GM12878 (cell line): ENCODE data around the gene FERD3L. TPM values are rescaled to one million over a fixed set of nuclear protein-coding genes. Genes with fewer than 3 reads are reported as not detected.
"Not testable (repeated sequence)": the region's sequence is repeated elsewhere in the genome, so short reads cannot be mapped to it uniquely, and the experiment has no call there.

Experiments
- ATAC-seq: fragments of 200-7000 bp; cut with Tn5 transposase; 3 replicates; pipeline ENCODE4 v1.9.1; 2020; ENCODE audit warnings: mild to moderate bottlenecking, moderate library complexity
- Bru-seq: library from RNA; stranded (reverse); fragments of 400-500 nt; gene quantifications from one replicate; lab custom pipeline; 2021; lab: Mats Ljungman, UMichigan
- BruChase-seq, 2 experiments: library from RNA; stranded (reverse); fragments of 400-500 nt; gene quantifications; one replicate each; lab custom pipeline; 2021; lab: Mats Ljungman, UMichigan
- BruUV-seq: library from RNA; stranded (reverse); fragments of 400-500 nt; replicated peaks from 2 replicates; lab custom pipeline; 2021; lab: Mats Ljungman, UMichigan
- CTCF ChIA-PET: fragments of 300-600 bp; sonication (Branson Sonifier 250); formaldehyde crosslinking; extraction: SDS; loops from one replicate; lab custom pipeline; 2021; ENCODE audit warnings: inconsistent platforms; lab: Yijun Ruan, JAX
- POLR2A ChIA-PET: fragments of 350-600 bp; formaldehyde crosslinking; extraction: SDS; loops from one replicate; lab custom pipeline; 2021; ENCODE audit warnings: inconsistent platforms; lab: Charles Lee
- RAD21 ChIA-PET: fragments of 300-600 bp; sonication (Branson Sonifier 250); formaldehyde crosslinking; loops from one replicate; lab custom pipeline; 2023; ENCODE audit warnings: antibody characterized with exemption; ENCODE audit not compliant: unreplicated experiment; lab: Charles Lee
- SMC1A ChIA-PET: fragments of 300-600 bp; sonication (Branson Sonifier 250); formaldehyde crosslinking; loops from one replicate; lab custom pipeline; 2023; ENCODE audit not compliant: unreplicated experiment, uncharacterized antibody; lab: Charles Lee
- DNase-seq: peaks from one replicate; pipeline ENCODE4 v3.0.0-alpha.2; 2011; ENCODE audit warnings: low read depth, low spot score
- FAIRE-seq: peaks from 3 replicates; lab custom pipeline; 2011; peaks lifted over from hg19 to GRCh38; lab: Jason Lieb, UNC
- H2AFZ ChIP-seq: 2 replicates; pipeline ENCODE4 v1.6.0; 2011; ENCODE audit warnings: low read depth, low read length, control low read depth; ENCODE audit not compliant: control insufficient read depth
- H3K27ac ChIP-seq: 2 replicates; pipeline ENCODE4 v1.5.1; 2011; ENCODE audit warnings: control low read depth; ENCODE audit not compliant: control insufficient read depth, insufficient read depth
- H3K27me3 ChIP-seq, 2 experiments: replicated peaks in 1 of 2; 2 replicates each; pipeline versions ENCODE4 v1.6.0 to v1.6.1; 2011; ENCODE audit warnings: low read length in 1 of 2; ENCODE audit not compliant: control insufficient read depth in 2 of 2, insufficient read depth in 2 of 2
- H3K36me3 ChIP-seq, 2 experiments: 2 replicates each; pipeline ENCODE4 v1.5.1; 2011; ENCODE audit warnings: low read length in 1 of 2; ENCODE audit not compliant: control insufficient read depth in 2 of 2, insufficient read depth in 2 of 2
- H3K4me1 ChIP-seq: 2 replicates; pipeline ENCODE4 v1.6.1; 2011; ENCODE audit warnings: mild to moderate bottlenecking, low read length, moderate library complexity, mixed read lengths; ENCODE audit not compliant: control insufficient read depth, insufficient read depth
- H3K4me2 ChIP-seq: 2 replicates; pipeline ENCODE4 v1.6.0; 2011; ENCODE audit warnings: control low read depth; ENCODE audit not compliant: control insufficient read depth, insufficient read depth
- H3K4me3 ChIP-seq: fragments of 200-600 bp; sonication (generic); 2 replicates; pipeline ENCODE4 v1.5.1; 2016
- H3K79me2 ChIP-seq: 2 replicates; pipeline ENCODE4 v1.6.0; 2011; ENCODE audit warnings: low read length; ENCODE audit not compliant: control insufficient read depth, insufficient read depth
- H3K9ac ChIP-seq: 2 replicates; pipeline ENCODE4 v1.8.0; 2011; ENCODE audit warnings: low read length, control low read depth, mixed read lengths; ENCODE audit not compliant: control insufficient read depth, insufficient read depth
- H3K9me3 ChIP-seq: replicated peaks from 3 replicates; pipeline ENCODE4 v1.5.1; 2011; ENCODE audit warnings: mild to moderate bottlenecking, low read length; ENCODE audit not compliant: control insufficient read depth, insufficient read depth
- H4K20me1 ChIP-seq: 2 replicates; pipeline ENCODE4 v1.6.0; 2011; ENCODE audit not compliant: control insufficient read depth, insufficient read depth
- CREM ChIP-seq: IDR thresholded peaks from 2 replicates; pipeline ENCODE4 v1.6.1; 2014; ENCODE audit warnings: antibody characterized with exemption, low read depth
- EP300 ChIP-seq, 2 experiments: fragments of 150-350 bp in 1 of 2; IDR thresholded peaks; 2 replicates each; pipeline ENCODE4 v1.6.1; 2011 to 2012; ENCODE audit warnings: low read depth in 2 of 2, low read length in 2 of 2, borderline replicate concordance in 1 of 2, improper control_type of control experiment in 1 of 2, inconsistent platforms in 1 of 2; ENCODE audit not compliant: control insufficient read depth in 1 of 2
- YBX1 ChIP-seq: fragments of 450-650 bp; IDR thresholded peaks from 2 replicates; pipeline ENCODE4 v1.6.1; 2016; ENCODE audit warnings: antibody characterized with exemption
- ZBTB4 ChIP-seq: fragments of 450-650 bp; formaldehyde crosslinking; IDR thresholded peaks from 2 replicates; pipeline ENCODE4 v1.4.0; 2022; ENCODE audit warnings: mild to moderate bottlenecking, moderate library complexity
- WGBS: methylation state at CpG from one replicate; pipeline ENCODE4 v1.1.6; 2016; ENCODE audit warnings: low lambda C conversion rate; ENCODE audit not compliant: insufficient replicate concordance, insufficient coverage; ENCODE audit errors: missing lambda C conversion rate; 5-methylcytosine and 5-hydroxymethylcytosine counted together
- in situ Hi-C: fragments of 300-500 bp; cut with MboI; formaldehyde crosslinking; loops from 9 replicates; pipeline ENCODE4 v1.14.3; 2018; ENCODE audit warnings: mixed read lengths
- intact Hi-C: fragments of 100-400 bp; cut with micrococcal nuclease; formaldehyde crosslinking; loops from one replicate; pipeline ENCODE4 v1.14.2; 2022; ENCODE audit not compliant: unreplicated experiment
- long read RNA-seq, 2 experiments: library from polyadenylated mRNA; unstranded; transcript quantifications; one replicate each; pipeline ENCODE4 v2.0.0, GENCODE V29; 2019 to 2020
- polyA minus RNA-seq, 3 experiments: library from RNA; depleted of rRNA, polyadenylated mRNA; stranded (reverse); fragments of >200 nt; gene quantifications; 2 replicates each; pipeline ENCODE4 v1.2.3, GENCODE V29; 2011
- polyA plus RNA-seq, 11 experiments: library from polyadenylated mRNA; depleted of rRNA in 4 of 11; unstranded in 6 of 11; stranded (reverse) in 5 of 11; fragments of >200 nt; fragmentation: Nextera tagmentation in 4 of 11; fragmentation: Illumina TruSeq in 1 of 11; extraction: Ambion mirVana in 4 of 11; extraction: Trizol in 1 of 11; gene quantifications; 1 replicate in 1 of 11; 2 replicates in 10 of 11; pipeline versions ENCODE4 v1.2.1 to v1.2.3, GENCODE V29; 2011 to 2016; ENCODE audit warnings: inconsistent platforms in 2 of 11, missing spikeins in 2 of 11, low read depth in 1 of 11
- total RNA-seq, 4 experiments: library from RNA; depleted of rRNA in 3 of 4; stranded (reverse); fragments of >200 nt in 3 of 4; fragmentation: Illumina TruSeq in 1 of 4; extraction: Trizol in 1 of 4; gene quantifications; 2 replicates each; pipeline versions ENCODE4 v1.2.1 to v1.2.3, GENCODE V29; 2013 to 2021

Gene FERD3L
- not detected in 2 replicates for total RNA-seq (2013; cell fraction: nucleolus; rRNA removed)
- total RNA-seq (2014; rRNA removed): not detected in 2 replicates
- total RNA-seq (2014; rRNA removed; fragmentation: Illumina TruSeq; extraction: Trizol): not detected in 2 replicates
- total RNA-seq (2021): not detected in 2 replicates
- not detected for polyA plus RNA-seq (2011; ENCODE audit: low read depth)
- polyA plus RNA-seq (2011; rRNA removed): not detected in 2 replicates
- polyA plus RNA-seq (2011; cell fraction: cytosol; rRNA removed): not detected in 2 replicates
- polyA plus RNA-seq (2011; cell fraction: nucleus; rRNA removed): not detected in 2 replicates
- polyA plus RNA-seq (2012): not detected in 2 replicates
- polyA plus RNA-seq (2014; fragmentation: Illumina TruSeq; extraction: Trizol): not detected in 2 replicates
- not detected for polyA plus RNA-seq (2014; fragmentation: Nextera tagmentation; extraction: Ambion mirVana)
- not detected in 2 replicates for polyA plus RNA-seq (2014; rRNA removed)
- polyA plus RNA-seq (2016; fragmentation: Nextera tagmentation; extraction: Ambion mirVana): not detected
- not detected in 2 replicates for polyA minus RNA-seq (2011; rRNA and poly(A)+ RNA removed)
- polyA minus RNA-seq (2011; cell fraction: cytosol; rRNA and poly(A)+ RNA removed): not detected in 2 replicates
- not detected in 2 replicates for polyA minus RNA-seq (2011; cell fraction: nucleus; rRNA and poly(A)+ RNA removed)
- Bru-seq, nascent RNA: not detected
- not detected for BruChase-seq, experiment 1, labeled RNA remaining after a 6-hour chase
- BruChase-seq, experiment 2, labeled RNA remaining after a 2-hour chase: not detected
- long read RNA-seq, experiment 1: 0 reads
- long read RNA-seq, experiment 2: 0 reads

- Histone ChIP-seq H3K79me2 (no peaks in the 10 kb centered on the region), H3K36me3 (no peaks in the 10 kb centered on the region), H3K4me2 (no peak within 1 kb of the TSS), H3K9me3 (no peaks in the 10 kb centered on the region), H3K4me3 (no peak within 1 kb of the TSS), H3K27ac (no peak within 1 kb of the TSS), H3K27me3 (peaks cover 2 to 5% of the 10 kb centered on the region in 2 experiments; a peak in 3 of 4 replicates), H4K20me1 (no peaks in the 10 kb centered on the region), H3K4me1 (no peaks in the 10 kb centered on the region), H3K9ac (no peak within 1 kb of the TSS), H2AFZ (no peak within 1 kb of the TSS)
- ChIA-PET SMC1A (no interaction called here), POLR2A (no interaction called here), RAD21 (no interaction called here), CTCF (no interaction called here)
- no peak for ATAC-seq
- intact Hi-C loops (no loop called here), in situ Hi-C loops (no loop called here)
- no peak for TF ChIP-seq EP300 (IDR thresholded peaks at IDR 0.05; ENCODE audit: borderline replicate concordance in 1 of 2, control insufficient read depth in 1 of 2, low read depth in 2 of 2, low read length in 2 of 2)
- no peak for TF ChIP-seq YBX1
- TF ChIP-seq ZBTB4 (CRISPR knock-in tag): no peak
- no peak for TF ChIP-seq CREM
- 50% methylated on average over 50 of the region's 51 CpGs for WGBS
- no TSS peak for BruUV-seq
- FAIRE-seq: no peak
- DNase-seq: no peak
Measured at GRCh38 chr7:19144661-19145433, at the start of gene FERD3L. FERD3L (minus strand) TSS chr7:19145421; CDS start chr7:19145362, 59 bp downstream.

GRCh38 chr7:19194417-19194816 lies 49.2 kb upstream of the FERD3L start:
- H3K4me3 ChIP-seq, H3K9ac ChIP-seq, H3K36me3 ChIP-seq, H3K4me1 ChIP-seq, CTCF ChIA-PET, DNase-seq, POLR2A ChIA-PET, FAIRE-seq, in situ Hi-C loops, H3K79me2 ChIP-seq, H4K20me1 ChIP-seq, H3K4me2 ChIP-seq, H3K27ac ChIP-seq, ATAC-seq, H3K9me3 ChIP-seq, intact Hi-C loops, SMC1A ChIA-PET, H2AFZ ChIP-seq, RAD21 ChIA-PET, BruUV-seq, H3K27me3 ChIP-seq: not testable (repeated sequence)
- 25% methylated on average over 14 of the region's 14 CpGs for WGBS
